ENCODE results near the gene PCDHGB2. TPM values are rescaled to one million over a fixed set of nuclear protein-coding genes. Genes with fewer than 3 reads are reported as not detected.

PCDHGB2 gene
- total and polyA plus RNA-seq, 2 of the 8 experiments (the other 6 are each of a cell fraction or from before 2014, with no cell fraction given) = 1.9 to 2.9 TPM

Other genes with a start within 250 kb of the PCDHGB2 start
Only the 30 nearest of the 36 such genes appear.
- 1.6 and 3.8 TPM in 2 replicates for gene PCDHB9, start 172.8 kb upstream of the PCDHGB2 start, total RNA-seq (2021; fragmentation: NEBNext Ultra II Directional; extraction: Animal tissue kit (Norgen Biotek cat#: 25700))
- gene PCDHB9, start 172.8 kb upstream of the PCDHGB2 start, polyA plus RNA-seq (2011; rRNA removed) = 0.68 and 0.88 TPM in 2 replicates
- gene PCDHB10, start 167.6 kb upstream of the PCDHGB2 start, total RNA-seq (2021; fragmentation: NEBNext Ultra II Directional; extraction: Animal tissue kit (Norgen Biotek cat#: 25700)) = 1.8 and 1.9 TPM in 2 replicates
- gene PCDHB10, start 167.6 kb upstream of the PCDHGB2 start, polyA plus RNA-seq (2011; rRNA removed) = 1.3 and 1.5 TPM in 2 replicates
- gene PCDHB11, start 160.4 kb upstream of the PCDHGB2 start, total RNA-seq (2021; fragmentation: NEBNext Ultra II Directional; extraction: Animal tissue kit (Norgen Biotek cat#: 25700)) = 0.86 and 1.4 TPM in 2 replicates
- gene PCDHB11, start 160.4 kb upstream of the PCDHGB2 start, polyA plus RNA-seq (2011; rRNA removed) = 0.50 and 0.63 TPM in 2 replicates
- gene PCDHB12, start 151.3 kb upstream of the PCDHGB2 start, total RNA-seq (2021; fragmentation: NEBNext Ultra II Directional; extraction: Animal tissue kit (Norgen Biotek cat#: 25700)) = 2.0 and 3.0 TPM in 2 replicates
- 1.1 and 1.9 TPM in 2 replicates for gene PCDHB12, start 151.3 kb upstream of the PCDHGB2 start, polyA plus RNA-seq (2011; rRNA removed)
- gene PCDHB13, start 146.1 kb upstream of the PCDHGB2 start, total RNA-seq (2021; fragmentation: NEBNext Ultra II Directional; extraction: Animal tissue kit (Norgen Biotek cat#: 25700)) = 1.1 and 1.4 TPM in 2 replicates
- gene PCDHB13, start 146.1 kb upstream of the PCDHGB2 start, polyA plus RNA-seq (2011; rRNA removed) = 1.1 and 1.5 TPM in 2 replicates
- gene PCDHB14, start 136.7 kb upstream of the PCDHGB2 start, total RNA-seq (2021; fragmentation: NEBNext Ultra II Directional; extraction: Animal tissue kit (Norgen Biotek cat#: 25700)) = 2.7 and 2.9 TPM in 2 replicates
- 2.5 and 2.7 TPM in 2 replicates for gene PCDHB14, start 136.7 kb upstream of the PCDHGB2 start, polyA plus RNA-seq (2011; rRNA removed)
- gene PCDHB15, start 114.6 kb upstream of the PCDHGB2 start, total RNA-seq (2021; fragmentation: NEBNext Ultra II Directional; extraction: Animal tissue kit (Norgen Biotek cat#: 25700)) = 3.9 and 4.0 TPM in 2 replicates
- gene PCDHB15, start 114.6 kb upstream of the PCDHGB2 start, polyA plus RNA-seq (2011; rRNA removed) = 2.8 and 4.9 TPM in 2 replicates
- not detected in 2 replicates for gene SLC25A2, start 55.9 kb upstream of the PCDHGB2 start, total RNA-seq (2021; fragmentation: NEBNext Ultra II Directional; extraction: Animal tissue kit (Norgen Biotek cat#: 25700))
- gene SLC25A2, start 55.9 kb upstream of the PCDHGB2 start, polyA plus RNA-seq (2011; rRNA removed) = 0.05 TPM in 1 of 2 replicates, not detected in the other
- 99.4 and 101 TPM in 2 replicates for gene TAF7, start 39.2 kb upstream of the PCDHGB2 start, total RNA-seq (2021; fragmentation: NEBNext Ultra II Directional; extraction: Animal tissue kit (Norgen Biotek cat#: 25700))
- 23.6 and 29.8 TPM in 2 replicates for gene TAF7, start 39.2 kb upstream of the PCDHGB2 start, polyA plus RNA-seq (2011; rRNA removed)
- 0.84 and 0.89 TPM in 2 replicates for gene PCDHGA1, start 29.5 kb upstream of the PCDHGB2 start, total RNA-seq (2021; fragmentation: NEBNext Ultra II Directional; extraction: Animal tissue kit (Norgen Biotek cat#: 25700))
- 0.57 and 1.1 TPM in 2 replicates for gene PCDHGA1, start 29.5 kb upstream of the PCDHGB2 start, polyA plus RNA-seq (2011; rRNA removed)
- gene PCDHGA2, start 21.2 kb upstream of the PCDHGB2 start, total RNA-seq (2021; fragmentation: NEBNext Ultra II Directional; extraction: Animal tissue kit (Norgen Biotek cat#: 25700)) = 0.31 and 0.32 TPM in 2 replicates
- gene PCDHGA2, start 21.2 kb upstream of the PCDHGB2 start, polyA plus RNA-seq (2011; rRNA removed) = 0.39 and 0.61 TPM in 2 replicates
- gene PCDHGA3, start 16.2 kb upstream of the PCDHGB2 start, total RNA-seq (2021; fragmentation: NEBNext Ultra II Directional; extraction: Animal tissue kit (Norgen Biotek cat#: 25700)) = 0.25 and 0.39 TPM in 2 replicates
- gene PCDHGA3, start 16.2 kb upstream of the PCDHGB2 start, polyA plus RNA-seq (2011; rRNA removed) = 0.15 and 0.30 TPM in 2 replicates
- 2.8 and 3.9 TPM in 2 replicates for gene PCDHGB1, start 9.9 kb upstream of the PCDHGB2 start, total RNA-seq (2021; fragmentation: NEBNext Ultra II Directional; extraction: Animal tissue kit (Norgen Biotek cat#: 25700))
- 1.3 and 2.0 TPM in 2 replicates for gene PCDHGB1, start 9.9 kb upstream of the PCDHGB2 start, polyA plus RNA-seq (2011; rRNA removed)
- 1.9 and 2.5 TPM in 2 replicates for gene PCDHGA4, start 5.0 kb upstream of the PCDHGB2 start, total RNA-seq (2021; fragmentation: NEBNext Ultra II Directional; extraction: Animal tissue kit (Norgen Biotek cat#: 25700))
- gene PCDHGA4, start 5.0 kb upstream of the PCDHGB2 start, polyA plus RNA-seq (2011; rRNA removed) = 1.4 and 1.7 TPM in 2 replicates
- 1.0 and 1.3 TPM in 2 replicates for gene PCDHGA5, start 4.2 kb downstream of the PCDHGB2 start, total RNA-seq (2021; fragmentation: NEBNext Ultra II Directional; extraction: Animal tissue kit (Norgen Biotek cat#: 25700))
- gene PCDHGA5, start 4.2 kb downstream of the PCDHGB2 start, polyA plus RNA-seq (2011; rRNA removed) = 1.1 TPM in 2 replicates
- gene PCDHGB3, start 10.2 kb downstream of the PCDHGB2 start, total RNA-seq (2021; fragmentation: NEBNext Ultra II Directional; extraction: Animal tissue kit (Norgen Biotek cat#: 25700)) = 1.3 and 1.6 TPM in 2 replicates
- 1.9 and 2.0 TPM in 2 replicates for gene PCDHGB3, start 10.2 kb downstream of the PCDHGB2 start, polyA plus RNA-seq (2011; rRNA removed)
- gene PCDHGA6, start 13.9 kb downstream of the PCDHGB2 start, total RNA-seq (2021; fragmentation: NEBNext Ultra II Directional; extraction: Animal tissue kit (Norgen Biotek cat#: 25700)) = 1.3 and 1.4 TPM in 2 replicates
- 2.0 TPM in 2 replicates for gene PCDHGA6, start 13.9 kb downstream of the PCDHGB2 start, polyA plus RNA-seq (2011; rRNA removed)
- 0.73 and 1.1 TPM in 2 replicates for gene PCDHGA7, start 22.7 kb downstream of the PCDHGB2 start, total RNA-seq (2021; fragmentation: NEBNext Ultra II Directional; extraction: Animal tissue kit (Norgen Biotek cat#: 25700))
- gene PCDHGA7, start 22.7 kb downstream of the PCDHGB2 start, polyA plus RNA-seq (2011; rRNA removed) = 0.39 and 0.55 TPM in 2 replicates
- gene PCDHGB4, start 27.7 kb downstream of the PCDHGB2 start, total RNA-seq (2021; fragmentation: NEBNext Ultra II Directional; extraction: Animal tissue kit (Norgen Biotek cat#: 25700)) = 7.8 and 9.1 TPM in 2 replicates
- gene PCDHGB4, start 27.7 kb downstream of the PCDHGB2 start, polyA plus RNA-seq (2011; rRNA removed) = 8.0 and 9.7 TPM in 2 replicates
- 1.4 and 1.7 TPM in 2 replicates for gene PCDHGA8, start 32.6 kb downstream of the PCDHGB2 start, total RNA-seq (2021; fragmentation: NEBNext Ultra II Directional; extraction: Animal tissue kit (Norgen Biotek cat#: 25700))
- 0.79 and 1.2 TPM in 2 replicates for gene PCDHGA8, start 32.6 kb downstream of the PCDHGB2 start, polyA plus RNA-seq (2011; rRNA removed)
- 1.9 and 2.6 TPM in 2 replicates for gene PCDHGB5, start 38.0 kb downstream of the PCDHGB2 start, total RNA-seq (2021; fragmentation: NEBNext Ultra II Directional; extraction: Animal tissue kit (Norgen Biotek cat#: 25700))
- 1.1 and 1.7 TPM in 2 replicates for gene PCDHGB5, start 38.0 kb downstream of the PCDHGB2 start, polyA plus RNA-seq (2011; rRNA removed)
- gene PCDHGA9, start 42.8 kb downstream of the PCDHGB2 start, total RNA-seq (2021; fragmentation: NEBNext Ultra II Directional; extraction: Animal tissue kit (Norgen Biotek cat#: 25700)) = 1.1 and 1.2 TPM in 2 replicates
- gene PCDHGA9, start 42.8 kb downstream of the PCDHGB2 start, polyA plus RNA-seq (2011; rRNA removed) = 0.61 and 0.79 TPM in 2 replicates
- 3.4 and 4.1 TPM in 2 replicates for gene PCDHGB6, start 48.0 kb downstream of the PCDHGB2 start, total RNA-seq (2021; fragmentation: NEBNext Ultra II Directional; extraction: Animal tissue kit (Norgen Biotek cat#: 25700))
- gene PCDHGB6, start 48.0 kb downstream of the PCDHGB2 start, polyA plus RNA-seq (2011; rRNA removed) = 4.1 and 4.3 TPM in 2 replicates
- 2.1 and 2.2 TPM in 2 replicates for gene PCDHGA10, start 53.0 kb downstream of the PCDHGB2 start, total RNA-seq (2021; fragmentation: NEBNext Ultra II Directional; extraction: Animal tissue kit (Norgen Biotek cat#: 25700))
- 6.4 and 7.1 TPM in 2 replicates for gene PCDHGA10, start 53.0 kb downstream of the PCDHGB2 start, polyA plus RNA-seq (2011; rRNA removed)
- gene PCDHGB7, start 57.7 kb downstream of the PCDHGB2 start, total RNA-seq (2021; fragmentation: NEBNext Ultra II Directional; extraction: Animal tissue kit (Norgen Biotek cat#: 25700)) = 8.7 and 9.5 TPM in 2 replicates
- gene PCDHGB7, start 57.7 kb downstream of the PCDHGB2 start, polyA plus RNA-seq (2011; rRNA removed) = 4.1 and 5.5 TPM in 2 replicates
- gene PCDHGA11, start 61.1 kb downstream of the PCDHGB2 start, total RNA-seq (2021; fragmentation: NEBNext Ultra II Directional; extraction: Animal tissue kit (Norgen Biotek cat#: 25700)) = 8.2 and 8.3 TPM in 2 replicates
- 2.2 and 2.7 TPM in 2 replicates for gene PCDHGA11, start 61.1 kb downstream of the PCDHGB2 start, polyA plus RNA-seq (2011; rRNA removed)
- 1.0 and 1.3 TPM in 2 replicates for gene PCDHGA12, start 70.5 kb downstream of the PCDHGB2 start, total RNA-seq (2021; fragmentation: NEBNext Ultra II Directional; extraction: Animal tissue kit (Norgen Biotek cat#: 25700))
- 0.88 and 1.2 TPM in 2 replicates for gene PCDHGA12, start 70.5 kb downstream of the PCDHGB2 start, polyA plus RNA-seq (2011; rRNA removed)
- gene PCDHGC3, start 116.0 kb downstream of the PCDHGB2 start, total RNA-seq (2021; fragmentation: NEBNext Ultra II Directional; extraction: Animal tissue kit (Norgen Biotek cat#: 25700)) = 18.6 and 19.6 TPM in 2 replicates
- 4.7 and 11.3 TPM in 2 replicates for gene PCDHGC3, start 116.0 kb downstream of the PCDHGB2 start, polyA plus RNA-seq (2011; rRNA removed)
- gene PCDHGC4, start 125.0 kb downstream of the PCDHGB2 start, total RNA-seq (2021; fragmentation: NEBNext Ultra II Directional; extraction: Animal tissue kit (Norgen Biotek cat#: 25700)) = 2.4 and 2.6 TPM in 2 replicates
- gene PCDHGC4, start 125.0 kb downstream of the PCDHGB2 start, polyA plus RNA-seq (2011; rRNA removed) = 2.1 and 2.8 TPM in 2 replicates
- gene PCDHGC5, start 129.1 kb downstream of the PCDHGB2 start, total RNA-seq (2021; fragmentation: NEBNext Ultra II Directional; extraction: Animal tissue kit (Norgen Biotek cat#: 25700)) = 0.78 and 1.1 TPM in 2 replicates
- gene PCDHGC5, start 129.1 kb downstream of the PCDHGB2 start, polyA plus RNA-seq (2011; rRNA removed) = 0.41 and 0.66 TPM in 2 replicates

Data from H1 (cell line).